Effector CD8-positive, alpha-beta T cell (primary cell): ENCODE results near the gene RBM3.
A peak's percentile ranks its signal among the peaks of the same experiment; 100 is the strongest.
"Not testable (repeated sequence)": the region's sequence is repeated elsewhere in the genome, so short reads cannot be mapped to it uniquely, and the experiment has no call there.

Experiments
- DNase-seq: peaks from one replicate; lab custom pipeline; 2025; lab: John Stamatoyannopoulos, UW
- total RNA-seq, 4 experiments: gene quantifications; one replicate each; lab custom pipeline; 2026; lab: John Stamatoyannopoulos, UW

Gene RBM3
- 188 to 382 (median 217) reads per million in 4 experiments for total RNA-seq

GRCh38 chrX:48574270-48575266, at the start of gene RBM3:
Gene RBM3 (plus strand): TSS chrX:48574484. CDS start chrX:48575181, 697 bp downstream.
- peak; percentile 85 for DNase-seq

GRCh38 chrX:48525853-48526252, 48.4 kb upstream of the RBM3 start:
- not testable (repeated sequence) for DNase-seq

GRCh38 chrX:48530736-48531135, 43.5 kb upstream of the RBM3 start:
- DNase-seq, result no peak

GRCh38 chrX:48531358-48531959, 42.8 kb upstream of the RBM3 start:
- no peak for DNase-seq

GRCh38 chrX:48532161-48532560, 42.1 kb upstream of the RBM3 start:
- DNase-seq, result no peak

GRCh38 chrX:48533165-48533564, 41.1 kb upstream of the RBM3 start:
- DNase-seq, result no peak

- DNase-seq, result no peak
These were observed 35.5 kb upstream of the RBM3 start for GRCh38 chrX:48538641-48539344.

GRCh38 chrX:48539345-48540027, 34.8 kb upstream of the RBM3 start, which contains the start of gene TBC1D25:
Gene TBC1D25 (plus strand): TSS chrX:48539714. CDS start chrX:48539798, 84 bp downstream.
- DNase-seq, result peak; percentile 94

GRCh38 chrX:48540028-48540375, 34.3 kb upstream of the RBM3 start:
- DNase-seq, result peak; percentile 46

GRCh38 chrX:48540480-48540879, 33.8 kb upstream of the RBM3 start:
- DNase-seq, result no peak

GRCh38 chrX:48541140-48541814, 33.0 kb upstream of the RBM3 start:
- no peak for DNase-seq

GRCh38 chrX:48548871-48549270, 25.4 kb upstream of the RBM3 start:
- DNase-seq, result no peak

- not testable (repeated sequence) for DNase-seq
These were observed 18.5 kb upstream of the RBM3 start for GRCh38 chrX:48555731-48556325.

- DNase-seq, result no peak
These were observed 16.0 kb upstream of the RBM3 start for GRCh38 chrX:48558271-48558670.

GRCh38 chrX:48559636-48560035, 14.6 kb upstream of the RBM3 start:
- no peak for DNase-seq

GRCh38 chrX:48560056-48560455, 14.2 kb upstream of the RBM3 start:
- no peak for DNase-seq

- DNase-seq, result no peak
These were observed 13.6 kb upstream of the RBM3 start for GRCh38 chrX:48560681-48561080.

- DNase-seq, result no peak
These were observed 4.3 kb upstream of the RBM3 start for GRCh38 chrX:48569958-48570357.

GRCh38 chrX:48573690-48574269, 504 bp upstream of the RBM3 start:
- no peak for DNase-seq

GRCh38 chrX:48575642-48576041, 1.4 kb downstream of the RBM3 start:
- no peak for DNase-seq
